ES-I3 (cell line): ENCODE results near the gene CTSO.

Experiments used
- H3K36me3 ChIP-seq: 2 replicates; pipeline ENCODE4 v1.6.1; 2013; ENCODE audit warnings: mild to moderate bottlenecking, low read length, control low read depth, moderate library complexity; ENCODE audit not compliant: insufficient read depth
- H3K4me1 ChIP-seq: 2 replicates; pipeline ENCODE4 v1.6.1; 2013; ENCODE audit warnings: mild to moderate bottlenecking, control low read depth, low read length; ENCODE audit not compliant: insufficient read depth
- H3K9ac ChIP-seq: 2 replicates; pipeline ENCODE4 v1.6.1; 2013; ENCODE audit warnings: low read depth, mild to moderate bottlenecking, low read length, moderate library complexity
- H3K9me3 ChIP-seq: 2 replicates; pipeline ENCODE4 v1.6.1; 2013; ENCODE audit warnings: mild to moderate bottlenecking, low read length, moderate library complexity; ENCODE audit not compliant: control insufficient read depth, insufficient read depth

The CTSO gene

DNA sequence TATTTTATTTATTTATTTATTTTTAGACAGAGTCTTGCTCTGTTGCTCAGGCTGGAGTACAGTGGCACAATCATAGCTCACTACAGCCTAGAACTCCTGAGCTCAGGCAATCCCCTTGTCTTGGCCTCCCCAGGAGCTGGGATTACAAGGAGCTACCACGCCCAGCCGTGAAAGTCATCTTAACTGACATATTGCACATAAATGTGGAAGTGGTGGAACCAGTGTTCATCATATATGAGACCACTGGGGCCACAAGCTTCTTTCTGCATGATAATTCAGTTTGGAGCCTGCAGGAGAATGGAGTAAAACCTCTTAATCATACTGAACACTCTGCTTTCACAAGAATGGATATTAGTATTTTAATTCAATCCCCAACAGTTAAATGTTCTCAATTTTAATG, 12.5 kb upstream of the CTSO start:
- Histone ChIP-seq H3K4me1 (no peaks in the 10 kb centered on the region), H3K9me3 (no peaks in the 10 kb centered on the region), H3K36me3 (no peaks in the 10 kb centered on the region)

DNA sequence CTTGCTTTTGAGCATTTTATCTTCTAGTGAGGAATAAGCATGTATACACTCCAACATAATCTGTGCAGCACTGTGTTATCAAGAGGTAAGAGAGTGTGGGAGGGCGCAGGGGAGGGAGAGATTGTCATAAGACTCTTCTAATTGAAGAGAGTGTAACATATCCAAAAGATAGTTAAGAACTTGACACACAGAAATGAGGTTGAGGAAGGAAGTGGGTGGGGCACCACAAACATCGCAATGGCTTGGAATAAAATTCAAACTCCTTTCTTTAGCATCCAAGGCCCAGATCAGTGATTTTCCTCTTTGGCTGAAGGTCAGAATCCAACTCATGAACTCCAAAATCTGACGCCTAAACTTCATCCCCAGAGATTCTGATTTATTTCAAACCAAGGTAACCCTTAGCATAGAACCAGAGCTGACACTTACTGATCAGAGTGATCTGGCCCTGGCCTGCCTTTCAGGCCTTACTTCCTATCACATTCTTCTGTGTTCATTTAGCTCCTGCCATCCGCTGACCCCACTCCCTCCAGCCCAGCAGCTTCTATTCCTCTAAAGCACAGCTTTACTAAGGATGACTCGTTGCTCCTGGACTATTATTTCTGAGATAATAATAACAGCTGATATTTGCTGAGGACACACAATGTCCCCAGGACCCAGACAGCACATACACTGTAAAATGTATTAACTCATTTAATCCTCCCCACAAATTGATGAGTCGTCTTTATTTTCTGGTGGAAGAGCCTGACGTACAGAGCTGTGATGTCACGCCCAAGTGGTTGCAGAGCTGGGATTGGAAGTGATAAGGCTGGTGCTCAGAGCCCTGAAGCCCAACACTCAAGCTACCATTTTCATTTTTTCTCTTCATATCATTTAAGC, 10.6 kb upstream of the CTSO start:
- Histone ChIP-seq H3K4me1 (no peaks in the 10 kb centered on the region), H3K9ac (no peak overlapping the region), H3K36me3 (no peaks in the 10 kb centered on the region), H3K9me3 (no peaks in the 10 kb centered on the region)

More for the DNA sequence above, 12.5 kb upstream of the CTSO start:
- no peak overlapping the region for H3K9ac ChIP-seq

DNA sequence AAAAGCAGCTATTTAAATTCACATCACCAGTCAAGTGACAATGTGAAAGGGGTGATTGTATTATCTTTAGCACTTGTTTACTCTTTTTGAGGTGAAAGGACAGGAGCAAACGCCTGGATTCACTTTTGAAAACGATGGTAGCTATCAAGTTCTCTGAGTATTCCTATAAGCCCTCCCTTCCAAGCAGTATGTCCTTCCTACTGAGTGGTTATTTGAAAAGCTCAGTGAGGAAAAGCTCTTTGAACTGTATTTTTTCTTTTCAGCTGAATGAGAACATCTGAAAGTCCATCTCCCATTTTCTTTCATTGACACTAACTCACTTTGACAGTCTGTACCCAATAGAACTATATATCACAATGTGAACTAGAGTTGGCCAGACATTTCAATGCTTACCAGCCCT, 9.1 kb upstream of the CTSO start:
- H3K36me3 ChIP-seq: no peaks in the 10 kb centered on the region
- no peaks in the 10 kb centered on the region for H3K9me3 ChIP-seq
- H3K4me1 ChIP-seq: no peaks in the 10 kb centered on the region
- H3K9ac ChIP-seq: no peak overlapping the region

DNA sequence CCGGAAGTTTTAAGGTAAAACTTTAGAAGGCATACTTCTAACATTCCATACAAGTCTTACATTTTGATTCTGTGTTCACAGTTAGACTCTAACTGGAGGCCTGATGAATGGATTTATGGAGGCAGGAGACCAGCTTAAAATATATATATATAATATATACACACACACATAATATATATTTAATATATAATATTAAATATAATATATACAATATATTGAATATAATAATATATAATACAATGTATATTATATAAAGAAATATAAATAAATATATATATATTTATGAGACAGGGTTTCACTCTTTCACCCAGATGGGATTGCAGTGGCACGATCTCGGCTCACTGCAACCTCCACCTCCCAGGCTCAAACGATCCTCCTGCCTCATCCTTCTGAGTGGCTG, 7.9 kb upstream of the CTSO start:
- no peak overlapping the region for H3K9ac ChIP-seq
- no peaks in the 10 kb centered on the region for H3K4me1 ChIP-seq
- H3K36me3 ChIP-seq: no peaks in the 10 kb centered on the region
- H3K9me3 ChIP-seq: no peaks in the 10 kb centered on the region

DNA sequence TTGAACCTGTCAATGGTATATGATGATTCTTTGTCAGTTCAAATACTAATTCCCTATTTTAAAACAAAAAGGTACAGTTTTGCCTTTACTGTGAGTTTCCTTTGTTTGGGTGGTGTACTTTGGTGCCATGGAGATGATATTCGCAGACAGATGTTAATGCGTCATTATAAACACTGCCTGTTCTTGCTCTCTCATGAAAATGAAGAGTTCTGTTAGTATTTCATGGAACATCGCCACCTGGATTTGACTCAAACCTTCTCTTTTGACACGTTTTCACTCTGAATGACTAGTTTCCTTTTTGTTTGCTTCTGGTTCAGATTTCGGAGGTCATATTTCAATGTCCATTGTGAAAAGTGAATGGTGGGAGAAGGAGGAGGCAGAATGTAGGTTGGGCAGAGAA, 6.9 kb upstream of the CTSO start:
- Histone ChIP-seq H3K36me3 (no peaks in the 10 kb centered on the region), H3K4me1 (no peaks in the 10 kb centered on the region), H3K9me3 (no peaks in the 10 kb centered on the region), H3K9ac (no peak overlapping the region)

DNA sequence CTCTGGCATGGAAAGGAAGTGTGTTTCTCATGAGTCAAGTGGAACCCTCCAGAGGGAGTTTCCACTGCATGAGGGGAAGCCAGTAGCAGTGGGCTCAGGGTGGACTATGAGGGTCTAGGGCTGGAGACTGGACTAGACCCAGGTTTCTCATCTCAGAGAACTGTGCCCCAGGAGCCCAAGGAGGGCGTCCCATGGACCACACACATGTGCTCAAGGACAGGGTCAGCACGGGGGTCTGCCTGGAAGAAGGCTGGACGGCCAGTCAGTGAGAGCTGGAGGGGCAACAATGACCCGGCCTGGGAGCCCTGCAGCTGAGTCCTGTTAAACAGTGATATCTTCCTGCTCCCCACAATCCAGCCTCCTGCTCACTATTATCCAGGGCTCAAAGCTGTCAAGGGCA, 5.8 kb upstream of the CTSO start:
- no peak overlapping the region for H3K9ac ChIP-seq
- H3K4me1 ChIP-seq: no peaks in the 10 kb centered on the region
- H3K9me3 ChIP-seq: no peaks in the 10 kb centered on the region
- H3K36me3 ChIP-seq: no peaks in the 10 kb centered on the region

DNA sequence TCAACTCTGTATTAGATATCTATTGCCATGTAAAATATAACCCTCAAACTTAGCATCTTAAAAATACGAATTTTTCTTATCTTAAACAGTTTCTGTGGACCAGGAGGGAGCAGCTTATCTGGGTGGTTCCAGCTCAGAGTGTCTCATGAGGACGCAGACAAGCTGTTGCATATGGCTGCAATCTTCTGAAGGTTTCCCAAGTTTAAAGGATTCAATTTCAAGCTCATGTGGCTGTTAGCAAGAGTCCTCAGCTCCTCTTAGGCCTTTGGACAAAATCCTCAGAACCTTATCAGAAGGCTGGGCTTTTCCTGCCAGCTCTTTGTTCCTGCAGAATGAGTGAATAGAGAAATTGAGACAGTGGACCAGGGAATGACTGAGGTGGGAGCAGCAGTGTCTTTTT, 2.8 kb upstream of the CTSO start:
- Histone ChIP-seq H3K9me3 (no peaks in the 10 kb centered on the region), H3K36me3 (no peaks in the 10 kb centered on the region), H3K4me1 (no peaks in the 10 kb centered on the region), H3K9ac (no peak overlapping the region)

DNA sequence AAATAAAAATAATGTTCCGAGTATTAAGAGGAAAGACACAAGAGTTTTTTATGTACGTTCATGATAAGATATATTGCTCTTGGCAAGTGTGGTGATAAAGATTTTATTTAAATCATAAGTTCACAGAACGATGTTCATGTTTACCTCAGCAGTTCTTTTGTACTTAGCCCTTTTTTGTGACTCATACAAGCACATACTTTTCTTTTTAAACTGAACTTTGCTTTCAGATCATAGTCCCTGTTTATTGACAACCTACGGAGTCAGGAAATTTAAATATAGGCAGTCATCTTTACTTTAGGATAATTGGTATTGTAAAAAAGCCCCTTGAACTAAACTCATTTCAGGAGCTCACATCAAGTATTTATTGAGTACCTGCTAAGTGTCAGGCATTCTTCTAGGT, 1.3 kb upstream of the CTSO start:
- H3K36me3 ChIP-seq: no peaks in the 10 kb centered on the region
- no peaks in the 10 kb centered on the region for H3K4me1 ChIP-seq

DNA sequence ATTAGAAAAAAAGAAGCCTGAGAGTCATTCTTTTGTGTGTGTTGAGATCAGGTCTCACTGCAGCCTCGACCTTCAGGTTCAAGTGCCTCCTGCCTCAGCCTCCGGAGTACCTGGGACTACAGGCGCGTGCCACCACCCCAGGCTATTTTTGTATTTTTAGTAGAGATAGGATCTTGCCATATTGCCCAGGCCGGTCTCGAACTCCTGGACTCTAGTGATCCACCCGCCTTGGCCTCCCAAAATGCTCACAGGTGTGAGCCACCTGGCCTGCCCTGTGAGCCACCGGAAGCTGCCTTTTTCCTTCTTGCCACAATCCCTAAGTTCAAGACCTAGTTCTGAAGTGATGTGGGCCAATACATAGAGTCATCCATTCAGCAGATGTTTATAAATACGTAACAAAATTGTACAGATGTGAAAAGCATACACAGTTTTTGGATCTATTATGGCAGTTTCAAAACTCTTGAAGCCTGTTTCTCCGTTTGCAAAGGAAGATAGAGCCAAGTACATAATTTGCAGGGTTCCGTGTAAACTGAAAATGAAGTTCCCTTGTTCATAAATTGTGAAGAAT, 536 bp upstream of the CTSO start:
- no peaks in the 10 kb centered on the region for H3K9me3 ChIP-seq
- H3K9ac ChIP-seq: peak overlapping the region; percentile 85; the same call in 1 of the 2 replicates
- no peaks in the 10 kb centered on the region for H3K4me1 ChIP-seq
- H3K36me3 ChIP-seq: no peaks in the 10 kb centered on the region

More for the DNA sequence above, 1.3 kb upstream of the CTSO start:
- H3K9me3 ChIP-seq: no peaks in the 10 kb centered on the region
- H3K9ac ChIP-seq: no peak overlapping the region

DNA sequence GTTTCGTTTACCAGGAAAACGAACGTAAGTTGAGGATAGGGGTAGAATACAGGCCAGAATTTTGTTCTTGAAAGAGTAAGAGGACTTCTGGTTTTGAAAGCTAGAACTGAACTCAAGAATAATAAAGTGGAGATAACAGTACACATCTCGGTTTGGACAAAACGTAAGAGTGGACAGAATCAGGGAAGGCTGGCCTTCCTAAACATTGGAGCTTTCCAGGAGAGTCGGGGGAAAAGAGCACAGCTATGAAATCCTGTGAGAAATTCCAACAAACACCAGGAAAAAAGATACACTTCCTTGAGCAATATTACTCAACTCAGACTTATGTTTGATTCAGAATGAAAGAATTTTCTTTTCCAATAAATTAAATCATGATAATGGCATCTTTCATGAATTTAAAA, 1.2 kb downstream of the CTSO start:
- no peaks in the 10 kb centered on the region for H3K9me3 ChIP-seq
- no peaks in the 10 kb centered on the region for H3K36me3 ChIP-seq
- no peaks in the 10 kb centered on the region for H3K4me1 ChIP-seq
- no peak overlapping the region for H3K9ac ChIP-seq

DNA sequence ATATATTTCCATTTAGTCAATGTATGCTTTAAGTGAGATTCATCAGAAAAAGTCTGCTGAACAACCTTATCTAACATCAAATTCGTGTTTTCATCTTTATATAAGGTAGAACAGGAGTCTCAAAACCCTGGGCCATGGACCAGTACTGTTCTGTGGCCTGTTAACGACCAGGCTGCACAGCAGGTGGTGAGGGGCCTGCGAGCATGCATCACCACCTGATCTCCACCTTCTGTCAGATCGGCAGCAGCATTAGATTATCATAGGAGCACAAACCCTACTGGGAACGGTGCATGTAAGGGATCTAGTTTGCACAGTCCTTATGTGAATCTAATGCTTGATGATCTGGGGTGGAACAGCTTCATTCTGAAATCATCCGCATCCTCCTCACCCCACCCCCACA, 3.2 kb downstream of the CTSO start:
- Histone ChIP-seq H3K9me3 (no peaks in the 10 kb centered on the region), H3K36me3 (no peaks in the 10 kb centered on the region), H3K9ac (no peak overlapping the region), H3K4me1 (no peaks in the 10 kb centered on the region)

DNA sequence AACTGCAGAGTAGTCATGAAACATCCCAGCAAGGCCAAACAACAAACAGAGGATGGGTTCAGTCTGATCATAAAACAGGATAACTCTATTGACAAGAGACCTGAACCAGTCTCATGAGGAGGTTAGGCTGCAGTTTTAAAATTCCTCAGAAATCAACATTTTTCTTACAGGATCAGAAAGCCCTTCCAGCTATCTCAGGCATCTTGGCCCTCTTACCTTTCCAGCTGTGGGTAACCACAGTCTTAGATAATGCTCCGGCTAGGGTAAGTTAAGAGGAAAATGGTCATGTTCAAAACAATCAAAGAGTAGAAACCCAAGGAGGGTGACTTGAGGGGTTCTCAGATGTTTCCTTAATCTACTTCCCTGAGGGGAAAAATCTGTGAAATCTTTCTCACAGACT, 5.1 kb downstream of the CTSO start:
- no peaks in the 10 kb centered on the region for H3K9me3 ChIP-seq
- H3K9ac ChIP-seq: no peak overlapping the region
- no peaks in the 10 kb centered on the region for H3K4me1 ChIP-seq
- H3K36me3 ChIP-seq: no peaks in the 10 kb centered on the region

DNA sequence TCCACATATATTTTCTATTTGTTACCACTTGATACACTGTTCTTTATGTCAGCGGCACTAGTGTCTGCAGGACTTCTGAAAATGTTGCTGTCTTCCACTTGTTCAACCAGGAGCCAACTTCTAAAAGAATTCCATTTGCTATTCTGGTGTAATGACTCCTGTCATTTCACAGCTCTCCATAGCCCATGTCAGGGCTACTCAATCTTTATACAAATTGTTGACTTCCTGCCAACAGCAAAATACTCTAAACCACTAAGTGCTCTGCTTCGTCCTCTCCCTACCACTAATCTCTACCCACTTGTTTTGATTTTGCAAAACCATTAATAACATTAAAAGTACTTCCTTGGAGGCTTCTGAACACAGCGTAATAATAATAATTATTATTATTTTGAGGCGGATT, 7.2 kb downstream of the CTSO start:
- no peaks in the 10 kb centered on the region for H3K4me1 ChIP-seq
- no peaks in the 10 kb centered on the region for H3K9me3 ChIP-seq
- no peak overlapping the region for H3K9ac ChIP-seq
- H3K36me3 ChIP-seq: no peaks in the 10 kb centered on the region

DNA sequence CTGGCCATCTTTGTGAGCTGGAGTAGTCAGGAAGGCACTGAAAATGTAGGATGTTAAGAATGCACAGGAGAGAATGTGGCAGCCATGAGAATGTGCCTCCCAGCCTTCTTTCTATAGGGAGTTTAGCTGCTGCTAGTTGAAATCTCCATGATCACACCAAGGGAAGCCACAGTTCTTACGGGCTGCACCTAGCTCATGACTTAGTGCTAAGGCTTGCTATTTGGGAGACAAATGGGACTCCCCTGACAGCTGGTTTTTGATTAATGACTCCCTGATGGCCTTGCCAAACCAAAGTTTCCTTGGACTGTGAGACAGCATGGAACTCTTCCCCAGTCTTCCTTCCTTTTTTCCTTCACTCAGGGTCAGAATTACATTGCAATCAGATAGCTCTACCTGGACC, 9.2 kb downstream of the CTSO start:
- Histone ChIP-seq H3K9me3 (no peaks in the 10 kb centered on the region), H3K9ac (no peak overlapping the region), H3K4me1 (no peaks in the 10 kb centered on the region), H3K36me3 (no peaks in the 10 kb centered on the region)

DNA sequence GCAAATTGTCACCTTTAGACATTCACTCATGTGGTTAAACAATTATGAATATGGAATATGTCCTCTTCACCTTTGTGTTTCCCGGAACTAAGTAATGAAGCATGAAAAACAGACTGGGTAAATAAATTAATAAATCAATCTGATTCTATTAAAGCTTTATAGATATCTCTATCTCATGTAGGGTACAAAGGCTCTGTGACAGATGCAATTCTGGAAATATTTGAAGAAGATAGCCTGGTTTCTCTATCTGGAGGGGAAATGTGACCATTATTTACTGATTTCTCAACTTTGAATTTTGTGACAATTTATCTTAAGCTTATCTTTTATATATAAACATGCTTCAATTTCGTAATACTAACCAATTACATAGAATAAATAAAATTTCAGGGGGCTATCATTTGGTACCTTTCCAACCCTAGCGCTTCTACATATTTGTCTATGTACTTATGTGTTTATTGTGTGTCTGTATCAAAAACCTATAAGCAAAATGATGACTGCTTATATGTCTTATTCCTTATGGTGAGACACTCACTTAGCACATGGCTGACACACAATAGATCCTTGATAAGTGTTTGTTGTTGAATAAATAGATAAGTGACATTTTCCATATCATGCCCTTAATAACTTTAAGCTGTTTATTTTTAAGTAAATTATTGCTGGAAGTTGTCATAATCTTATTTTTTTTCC, 9.9 kb downstream of the CTSO start:
- Histone ChIP-seq H3K9ac (no peak overlapping the region), H3K9me3 (no peaks in the 10 kb centered on the region), H3K4me1 (no peaks in the 10 kb centered on the region), H3K36me3 (no peaks in the 10 kb centered on the region)
